Activated CD4-positive, alpha-beta T cell treated with anti-CD3 and anti-CD28 coated beads, Interleukin-10, Interleukin-2, amounts not matched to agents 100 ng/mL and 50 ng/mL, durations not matched to agents 16 hours and 8 hours (primary cell): ENCODE data around the gene RIIAD1.
"Not testable (repeated sequence)": the region's sequence is repeated elsewhere in the genome, so short reads cannot be mapped to it uniquely, and the experiment has no call there.

Experiments
- DNase-seq: peaks from one replicate; pipeline ENCODE4 v3.0.0-alpha.2; 2020

RIIAD1 gene

GRCh38 chr1:151711044-151711800 is 10.1 kb upstream of the RIIAD1 start:
- DNase-seq, result no peak

GRCh38 chr1:151711951-151712350 is 9.4 kb upstream of the RIIAD1 start:
- no peak for DNase-seq

GRCh38 chr1:151713044-151713443 is 8.3 kb upstream of the RIIAD1 start:
- DNase-seq, result no peak

GRCh38 chr1:151713874-151714273 is 7.4 kb upstream of the RIIAD1 start:
- no peak for DNase-seq

GRCh38 chr1:151714820-151715725 is 6.2 kb upstream of the RIIAD1 start:
- DNase-seq, result no peak

GRCh38 chr1:151715726-151716404 is 5.5 kb upstream of the RIIAD1 start:
- DNase-seq, result no peak

GRCh38 chr1:151716405-151716762 is 4.9 kb upstream of the RIIAD1 start:
- DNase-seq, result no peak

GRCh38 chr1:151716771-151717631 is 4.3 kb upstream of the RIIAD1 start, which contains the start of gene CELF3:
Gene CELF3, minus strand, starts transcription at chr1:151716803. Its CDS starts 783 bp downstream, at chr1:151716020.
- no peak for DNase-seq

GRCh38 chr1:151718011-151718431 is 3.3 kb upstream of the RIIAD1 start:
- no peak for DNase-seq

- DNase-seq, result no peak
Observed at GRCh38 chr1:151718666-151719065, 2.7 kb upstream of the RIIAD1 start.

- no peak for DNase-seq
Observed at GRCh38 chr1:151720125-151720524, 1.2 kb upstream of the RIIAD1 start.

GRCh38 chr1:151720554-151720953 is 768 bp upstream of the RIIAD1 start:
- DNase-seq, result no peak

- DNase-seq, result no peak
Observed at GRCh38 chr1:151721788-151722510, 627 bp downstream of the RIIAD1 start.

- no peak for DNase-seq
Observed at GRCh38 chr1:151723726-151724370, 2.5 kb downstream of the RIIAD1 start.

- DNase-seq, result no peak
Observed at GRCh38 chr1:151728151-151729054, 7.1 kb downstream of the RIIAD1 start.

GRCh38 chr1:151729157-151729965 is 8.0 kb downstream of the RIIAD1 start:
- no peak for DNase-seq

GRCh38 chr1:151729966-151730291 is 8.6 kb downstream of the RIIAD1 start:
- DNase-seq, result no peak

GRCh38 chr1:151733126-151733525 is 11.8 kb downstream of the RIIAD1 start:
- no peak for DNase-seq

- not testable (repeated sequence) for DNase-seq
Observed at GRCh38 chr1:151733995-151734394, 12.7 kb downstream of the RIIAD1 start.
